DMS53 (cell line): Measurements from ENCODE around the gene NACC1.
A peak's percentile ranks its signal among the peaks of the same experiment; 100 is the strongest.

ENCODE experiments used
- DNase-seq: peaks from one replicate; lab custom pipeline; 2025; lab: John Stamatoyannopoulos, UW

The NACC1 gene

GRCh38 chr19:13087795-13088537, 30.1 kb upstream of the NACC1 start:
- DNase-seq: no peak

GRCh38 chr19:13089139-13089856, 28.8 kb upstream of the NACC1 start:
- DNase-seq: peak; percentile 48

- no peak for DNase-seq
Measured at GRCh38 chr19:13089857-13090507, 28.1 kb upstream of the NACC1 start.

DNA sequence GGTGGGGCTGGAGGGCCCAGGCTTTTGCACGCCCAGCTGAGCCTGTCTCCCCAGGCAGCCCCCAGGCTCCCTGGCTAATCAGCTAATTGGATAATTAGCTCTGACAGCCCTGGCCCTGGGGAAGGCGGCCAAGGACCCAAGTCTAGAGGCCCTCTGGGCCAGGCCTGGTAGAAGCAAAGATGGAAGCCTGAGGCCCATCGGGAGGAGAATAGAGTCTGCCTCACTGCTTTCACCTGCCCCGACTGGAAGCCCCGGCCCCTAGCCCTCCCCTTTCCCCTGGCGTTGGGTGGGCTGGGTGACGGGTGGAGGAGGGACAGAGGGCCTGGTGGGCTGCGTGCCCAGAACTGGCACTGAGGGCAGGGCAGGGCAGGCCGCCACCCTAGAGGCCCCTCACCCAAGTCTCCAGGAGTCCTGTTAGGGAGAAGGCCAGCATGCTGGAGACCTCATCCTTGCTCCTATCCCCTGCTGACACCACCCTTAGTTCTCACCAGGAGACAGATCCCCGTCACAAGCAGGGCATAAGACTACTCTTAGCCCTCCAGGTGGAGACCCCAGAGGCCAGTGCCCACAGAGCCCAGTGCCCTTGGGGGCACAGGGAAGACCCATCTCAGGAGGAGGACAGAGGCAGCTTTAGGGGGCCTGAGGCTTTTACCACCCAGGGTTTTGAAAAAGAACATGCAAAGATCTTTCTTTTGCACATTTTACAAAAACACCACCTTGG, 27.4 kb upstream of the NACC1 start:
- no peak for DNase-seq

DNA sequence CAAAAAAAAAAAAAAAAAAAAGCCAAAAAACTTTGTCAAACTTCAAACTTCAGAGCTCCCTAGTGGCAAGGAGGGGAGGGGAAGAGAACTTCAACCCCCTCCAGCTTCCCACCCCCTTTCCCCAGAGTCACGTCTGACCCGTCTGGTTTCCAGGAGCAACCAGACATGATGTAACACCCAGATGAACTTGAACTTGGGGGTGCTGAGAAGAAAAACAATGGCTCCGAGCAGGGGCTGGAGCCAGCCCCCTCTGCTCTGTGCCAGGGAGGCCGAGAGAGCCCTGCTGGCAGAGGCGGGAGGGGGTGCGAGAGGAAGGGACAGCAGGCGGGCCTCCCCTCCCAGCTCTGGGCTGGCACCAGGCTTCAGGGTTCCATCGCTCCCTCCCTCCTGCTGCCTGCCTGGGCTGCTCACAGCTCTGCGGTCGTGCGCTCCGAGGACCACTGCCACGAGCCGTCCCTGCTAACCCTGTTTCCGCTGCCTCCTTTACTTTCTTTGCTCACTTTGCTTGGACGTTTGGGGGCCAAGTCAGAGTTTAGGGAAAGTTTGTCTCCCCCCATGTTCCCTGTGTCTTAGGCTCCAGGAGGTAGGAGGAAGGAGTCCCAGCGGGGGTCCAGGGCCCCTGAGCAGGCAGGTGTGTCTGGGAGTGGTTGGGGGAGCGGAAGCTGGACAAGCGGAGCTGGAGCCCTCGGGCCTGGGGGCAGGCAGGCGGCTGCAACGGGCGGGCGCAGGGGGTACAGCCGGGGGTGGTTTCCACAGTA, 26.5 kb upstream of the NACC1 start:
- DNase-seq: no peak

DNA sequence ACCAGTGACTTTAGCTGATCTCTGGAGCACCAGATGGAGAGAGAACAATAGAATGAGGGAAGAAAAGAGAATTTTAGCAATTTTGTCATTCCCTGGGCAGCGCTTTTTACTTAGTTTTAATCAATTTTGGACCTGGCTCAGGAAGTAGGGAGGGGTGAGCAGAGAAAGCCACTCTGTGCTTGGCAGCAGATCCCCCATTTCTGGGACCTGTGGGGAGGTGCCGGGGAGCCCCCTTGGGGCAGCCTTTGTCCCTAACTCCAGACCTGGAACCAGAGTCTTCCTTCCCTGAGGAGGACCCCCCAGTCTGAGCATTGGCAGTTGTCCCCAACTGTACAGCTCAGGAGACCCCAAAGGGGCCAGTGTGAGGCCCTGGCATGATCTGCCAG, 25.9 kb upstream of the NACC1 start:
- no peak for DNase-seq

DNA sequence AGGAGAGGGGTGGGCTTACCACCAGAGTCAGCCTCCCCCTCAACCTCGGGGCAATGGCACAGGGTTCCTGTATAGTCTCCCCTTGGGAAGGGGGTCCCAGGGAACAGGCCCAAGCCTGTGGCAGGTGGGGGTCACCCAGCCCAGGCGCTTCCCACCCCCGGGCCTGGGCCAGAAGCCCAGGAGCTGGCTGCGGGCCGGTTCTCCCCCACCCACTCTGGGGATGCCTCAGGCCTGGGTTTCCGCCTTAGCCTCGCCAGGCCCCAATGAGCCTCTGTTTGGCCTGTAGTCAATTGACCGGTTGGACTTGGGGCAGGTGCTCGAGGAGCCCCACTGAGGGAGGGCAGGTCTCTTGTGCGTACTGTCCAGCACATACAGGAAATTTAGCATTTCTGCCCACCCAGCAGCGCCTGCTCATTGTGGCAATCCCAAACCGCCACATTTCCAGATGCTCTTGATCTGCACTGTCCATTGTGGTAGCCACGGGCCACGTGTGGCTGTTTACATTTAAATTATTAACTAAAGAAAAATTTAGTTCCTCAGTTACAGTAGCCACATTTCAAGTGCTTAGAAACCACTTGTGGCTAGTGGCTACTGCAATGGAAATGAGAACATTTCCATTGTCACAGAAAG, 25.3 kb upstream of the NACC1 start:
- DNase-seq: no peak

GRCh38 chr19:13093407-13094105, 24.5 kb upstream of the NACC1 start:
- peak; percentile 80 for DNase-seq

DNA sequence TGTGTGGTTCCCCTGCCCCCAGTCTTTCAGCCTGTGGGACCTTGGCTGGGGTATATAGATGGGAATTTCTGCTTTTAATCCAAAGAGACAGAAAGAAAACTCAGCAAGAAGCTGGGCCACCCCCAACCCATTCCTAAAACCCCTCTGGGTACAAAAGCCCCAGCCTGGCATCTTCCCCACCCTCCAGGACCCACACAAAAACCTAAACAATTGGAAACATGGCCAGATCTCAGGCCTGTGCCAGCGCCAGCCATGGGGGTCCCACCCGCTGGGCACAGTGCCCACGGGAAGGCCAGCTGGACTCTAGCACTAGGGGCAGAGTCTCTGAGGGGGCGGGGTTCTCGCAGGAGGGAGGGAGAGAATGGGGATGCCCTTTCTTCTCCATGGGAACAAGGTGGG, 24.0 kb upstream of the NACC1 start:
- DNase-seq: no peak

DNA sequence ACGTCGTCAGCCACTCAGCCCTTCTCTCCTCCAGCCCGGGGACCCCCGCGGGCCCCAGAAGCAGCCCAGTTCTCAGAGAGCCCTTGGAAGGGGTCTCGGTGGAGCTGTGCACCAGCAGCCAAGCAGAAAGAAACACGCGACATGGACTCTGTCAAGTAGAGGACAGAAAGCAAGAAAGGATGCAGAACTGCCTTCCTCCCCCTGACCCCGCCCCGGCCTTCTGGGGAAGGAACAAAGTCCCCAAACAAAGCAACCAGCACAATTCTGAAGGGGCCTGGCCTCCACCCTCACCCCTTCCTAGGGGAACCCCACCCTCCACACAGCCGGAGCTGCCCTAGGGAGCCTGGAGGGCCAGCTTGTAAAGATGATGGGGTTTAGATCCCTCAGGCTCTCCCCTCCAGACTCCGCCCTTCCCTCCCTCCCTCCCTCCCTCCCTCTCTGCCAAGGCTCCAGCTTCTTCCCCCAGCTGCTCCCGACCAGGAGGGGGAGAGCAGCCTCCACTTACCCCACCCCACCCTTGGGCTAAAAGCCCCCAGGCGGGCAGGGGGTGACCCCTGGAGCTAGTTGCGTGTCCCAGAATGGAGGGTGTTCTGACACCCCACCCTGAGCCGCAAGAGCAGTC, 23.2 kb upstream of the NACC1 start:
- no peak for DNase-seq

DNA sequence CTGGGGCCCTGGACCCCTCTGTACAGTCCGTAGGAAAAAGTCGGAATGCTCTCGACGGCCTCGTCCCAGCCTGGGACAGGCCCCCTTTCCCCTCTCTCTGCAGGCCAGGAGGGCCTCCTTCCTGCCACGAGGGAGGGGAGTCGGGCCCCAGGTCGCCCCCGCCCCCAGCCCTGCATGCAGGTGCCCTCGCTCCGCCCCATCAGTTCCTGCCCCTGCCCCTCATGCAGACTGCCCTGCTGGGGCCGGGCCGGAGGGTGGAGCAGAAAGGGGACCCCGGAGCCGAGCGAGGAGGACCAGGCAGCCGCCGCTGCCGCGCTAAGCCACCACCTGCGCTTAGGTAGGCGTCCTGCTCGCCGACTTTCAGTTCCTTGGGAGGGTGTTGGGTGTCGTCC, 22.7 kb upstream of the NACC1 start:
- no peak for DNase-seq

DNA sequence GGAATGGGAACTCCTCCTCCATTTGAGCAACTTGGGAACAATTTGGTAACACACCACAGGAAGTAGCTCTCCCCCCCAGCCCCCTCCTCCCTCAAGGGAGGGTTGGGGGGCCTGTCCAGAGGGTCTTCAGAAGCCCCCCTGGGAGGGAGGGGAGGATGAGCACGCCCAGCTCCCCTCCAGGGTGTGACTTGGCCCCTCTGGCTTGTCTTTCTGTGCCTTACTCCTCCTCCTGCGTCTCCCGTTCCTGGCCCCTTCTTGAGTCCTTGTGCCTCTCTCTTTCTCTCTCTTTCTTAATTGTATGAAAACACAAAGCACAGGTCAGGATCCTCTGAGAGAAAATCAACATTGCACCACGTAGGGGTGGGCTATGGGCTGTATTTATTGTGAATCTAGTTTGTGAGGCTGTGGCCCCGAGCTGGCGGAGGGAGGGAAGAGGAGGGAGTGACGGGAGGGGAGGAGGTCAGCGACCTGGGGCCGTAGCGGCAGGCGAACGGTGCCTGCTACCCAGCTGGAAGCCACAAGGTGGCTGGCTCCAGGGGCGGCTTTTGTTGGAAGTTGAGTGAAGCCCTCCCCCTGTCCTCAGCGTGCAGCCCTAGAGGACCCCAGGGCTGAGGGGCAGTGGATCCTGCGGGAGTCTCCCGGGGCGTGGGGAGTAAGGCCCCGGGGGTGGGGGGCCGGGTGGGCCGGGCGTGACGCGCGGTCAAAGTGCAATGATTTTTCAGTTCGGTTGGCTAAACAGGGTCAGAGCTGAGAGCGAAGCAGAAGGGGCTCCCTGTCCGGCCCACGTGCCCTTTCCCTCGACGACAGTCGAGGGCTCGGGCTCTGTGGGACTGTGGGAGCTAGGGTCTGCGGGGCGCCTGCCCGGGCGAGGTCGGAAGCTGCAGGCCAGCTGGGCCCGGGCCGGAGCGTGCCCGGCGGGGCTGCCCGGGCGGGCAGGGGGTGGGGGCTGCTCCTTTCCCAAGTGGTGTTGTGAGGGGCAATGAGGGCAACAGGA, 21.8 kb upstream of the NACC1 start:
- DNase-seq: peak; percentile 22

DNA sequence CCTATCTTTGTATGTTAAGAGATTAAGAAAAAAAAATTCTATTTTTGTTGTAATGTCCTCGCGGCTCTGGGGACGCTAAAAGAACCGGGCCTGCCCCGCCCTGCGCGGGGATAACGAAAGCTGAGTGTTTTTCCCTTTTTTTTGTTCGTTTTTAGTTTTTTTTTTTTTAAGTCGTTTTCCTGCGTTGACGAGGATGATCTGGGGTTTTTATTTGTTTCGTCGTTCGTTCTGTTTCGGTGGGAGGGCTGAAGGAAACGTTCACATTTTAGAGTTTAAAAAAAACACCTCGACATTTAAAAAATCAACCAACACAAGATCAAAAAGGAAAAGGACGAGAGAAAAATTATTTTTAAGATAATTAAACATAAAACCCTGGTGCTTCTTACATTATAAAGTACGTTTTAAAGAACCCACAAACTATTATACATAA, 21.0 kb upstream of the NACC1 start:
- DNase-seq: no peak

- peak; percentile 44 for DNase-seq
Measured at GRCh38 chr19:13097463-13098258, 20.4 kb upstream of the NACC1 start.

- DNase-seq: peak; percentile 56
Measured at GRCh38 chr19:13098277-13099072, 19.6 kb upstream of the NACC1 start.

DNA sequence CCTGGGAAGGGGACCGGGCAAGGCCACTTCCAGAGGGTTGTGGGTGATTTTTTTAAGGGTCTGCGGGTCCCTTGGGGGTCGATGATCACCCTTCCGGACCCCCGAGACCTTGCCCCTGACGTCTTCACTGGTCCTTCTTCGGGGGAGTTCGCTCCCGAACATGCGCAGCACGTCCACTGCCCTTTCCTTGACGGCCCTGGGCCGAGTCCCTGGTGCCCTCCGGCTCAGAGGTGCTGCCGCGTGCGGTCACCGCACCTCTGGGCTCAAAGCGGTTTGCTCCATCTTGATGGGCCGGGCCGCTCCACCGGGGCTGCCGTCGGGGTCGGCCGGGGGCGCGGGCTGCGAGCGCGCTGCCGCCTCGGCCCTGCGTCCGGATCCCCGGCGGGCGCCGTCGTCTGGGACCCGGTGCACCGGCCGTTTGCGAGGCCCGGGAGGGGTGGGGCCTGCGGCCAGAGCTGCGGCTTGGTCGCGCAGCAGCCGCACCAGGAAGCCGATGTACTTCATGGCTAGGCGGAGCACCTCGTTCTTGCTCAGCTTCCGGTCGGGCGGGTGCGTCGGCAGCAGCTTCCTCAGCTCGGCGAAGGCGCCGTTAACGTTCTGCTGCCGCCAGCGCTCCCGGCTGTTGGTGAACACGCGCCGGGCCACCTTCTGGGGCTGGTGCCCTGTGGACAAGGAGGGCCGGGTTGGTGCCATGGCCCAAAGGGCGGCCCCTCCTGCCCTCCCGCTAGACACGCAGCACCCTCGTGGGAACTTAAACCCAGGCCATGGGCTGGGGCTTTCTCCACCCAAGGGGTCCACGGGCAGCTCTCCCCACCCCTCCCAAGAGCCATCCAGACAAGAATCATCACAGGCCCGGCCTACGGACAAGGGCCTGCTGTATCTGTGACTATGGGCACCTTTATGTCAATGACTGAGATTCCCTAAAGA, 18.7 kb upstream of the NACC1 start:
- peak; percentile 89 for DNase-seq
